PC-3 (cell line): Measurements from ENCODE around the gene LCE1F.

ENCODE experiments used
- EZH2 ChIP-seq: fragments of 300-600 bp; sonication (generic); IDR thresholded peaks from one replicate; pipeline ENCODE4 v1.6.1; 2017; ENCODE audit warnings: antibody characterized with exemption, mild to moderate bottlenecking, low read length; ENCODE audit not compliant: unreplicated experiment
- EZH2phosphoT487 ChIP-seq: fragments of 300-600 bp; sonication (generic); IDR thresholded peaks from 2 replicates; pipeline ENCODE4 v1.6.1; 2018; ENCODE audit warnings: mild to moderate bottlenecking, antibody characterized with exemption, low read length, borderline replicate concordance
- TF ChIP-seq, protein P1 (sequence below): fragments of 300-600 bp; sonication (generic); conservative IDR thresholded peaks from 2 replicates; pipeline ENCODE4 v1.5.1; 2017; ENCODE audit warnings: antibody characterized with exemption, low read depth, mild to moderate bottlenecking, low read length

- TF ChIP-seq, protein P1, sequence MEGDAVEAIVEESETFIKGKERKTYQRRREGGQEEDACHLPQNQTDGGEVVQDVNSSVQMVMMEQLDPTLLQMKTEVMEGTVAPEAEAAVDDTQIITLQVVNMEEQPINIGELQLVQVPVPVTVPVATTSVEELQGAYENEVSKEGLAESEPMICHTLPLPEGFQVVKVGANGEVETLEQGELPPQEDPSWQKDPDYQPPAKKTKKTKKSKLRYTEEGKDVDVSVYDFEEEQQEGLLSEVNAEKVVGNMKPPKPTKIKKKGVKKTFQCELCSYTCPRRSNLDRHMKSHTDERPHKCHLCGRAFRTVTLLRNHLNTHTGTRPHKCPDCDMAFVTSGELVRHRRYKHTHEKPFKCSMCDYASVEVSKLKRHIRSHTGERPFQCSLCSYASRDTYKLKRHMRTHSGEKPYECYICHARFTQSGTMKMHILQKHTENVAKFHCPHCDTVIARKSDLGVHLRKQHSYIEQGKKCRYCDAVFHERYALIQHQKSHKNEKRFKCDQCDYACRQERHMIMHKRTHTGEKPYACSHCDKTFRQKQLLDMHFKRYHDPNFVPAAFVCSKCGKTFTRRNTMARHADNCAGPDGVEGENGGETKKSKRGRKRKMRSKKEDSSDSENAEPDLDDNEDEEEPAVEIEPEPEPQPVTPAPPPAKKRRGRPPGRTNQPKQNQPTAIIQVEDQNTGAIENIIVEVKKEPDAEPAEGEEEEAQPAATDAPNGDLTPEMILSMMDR = no peak
- TF ChIP-seq EZH2 (no peak), EZH2phosphoT487 (no peak)
These were observed 31.4 kb upstream of the LCE1F start for GRCh38 chr1:152743371-152744145.
